Neuronal stem cell (in vitro differentiated cells): ENCODE results near the gene FCAMR.

ENCODE experiments used
- DNase-seq: peaks from one replicate; pipeline ENCODE4 v3.0.0-alpha.2; 2013; ENCODE audit warnings: low spot score
- H2AFZ ChIP-seq: one replicate; pipeline ENCODE4 v1.6.1; 2013; ENCODE audit warnings: mild to moderate bottlenecking, low read length, inconsistent platforms
- H2AK5ac ChIP-seq: 2 replicates; pipeline ENCODE4 v1.6.1; 2013; ENCODE audit warnings: low read depth, mild to moderate bottlenecking, inconsistent platforms, low read length, moderate library complexity, mixed read lengths
- H2BK120ac ChIP-seq: 2 replicates; pipeline ENCODE4 v1.6.1; 2013; ENCODE audit warnings: low read depth, mild to moderate bottlenecking, inconsistent platforms, low read length, moderate library complexity, mixed read lengths
- H2BK12ac ChIP-seq: one replicate; pipeline ENCODE4 v1.6.1; 2013; ENCODE audit warnings: low read length, inconsistent platforms
- H2BK15ac ChIP-seq: 2 replicates; pipeline ENCODE4 v1.6.1; 2013; ENCODE audit warnings: mild to moderate bottlenecking, low read length, inconsistent platforms, mixed read lengths
- H2BK5ac ChIP-seq: one replicate; pipeline ENCODE4 v1.6.1; 2013; ENCODE audit warnings: inconsistent platforms, mild to moderate bottlenecking, low read length, moderate library complexity
- H3K14ac ChIP-seq: one replicate; pipeline ENCODE4 v1.6.1; 2013; ENCODE audit warnings: low read length, inconsistent platforms
- H3K18ac ChIP-seq: 2 replicates; pipeline ENCODE4 v1.6.1; 2013; ENCODE audit warnings: low read length, inconsistent platforms
- H3K23ac ChIP-seq: 2 replicates; pipeline ENCODE4 v1.6.1; 2013; ENCODE audit warnings: low read depth, mild to moderate bottlenecking, mixed read lengths, low read length, inconsistent platforms; ENCODE audit not compliant: poor library complexity
- H3K27ac ChIP-seq: replicated peaks from 3 replicates; pipeline ENCODE4 v1.5.1; 2013; ENCODE audit warnings: low read length, inconsistent platforms
- H3K27me3 ChIP-seq, 3 experiments: 2 replicates each; pipeline ENCODE4 v1.6.1; 2013; ENCODE audit warnings: low read length in 3 of 3, mild to moderate bottlenecking in 2 of 3, inconsistent platforms in 1 of 3, low read depth in 1 of 3, mixed read lengths in 1 of 3, moderate library complexity in 1 of 3; ENCODE audit not compliant: control insufficient read depth in 3 of 3, insufficient read depth in 3 of 3
- H3K36me3 ChIP-seq, 2 donors: replicated peaks in 1 of 2; 2 replicates each; pipeline ENCODE4 v1.6.1; 2013; ENCODE audit warnings: low read length in 2 of 2; ENCODE audit not compliant: control insufficient read depth in 2 of 2, insufficient read depth in 2 of 2
- H3K4ac ChIP-seq: 2 replicates; pipeline ENCODE4 v1.6.1; 2013; ENCODE audit warnings: inconsistent platforms, mild to moderate bottlenecking, low read length, moderate library complexity
- H3K4me1 ChIP-seq, 2 donors: 1 replicate in 1 of 2; 2 replicates in 1 of 2; pipeline ENCODE4 v1.6.1; 2013; ENCODE audit warnings: low read length in 2 of 2, low read depth in 1 of 2; ENCODE audit not compliant: control insufficient read depth in 2 of 2, insufficient read depth in 1 of 2
- H3K4me2 ChIP-seq: one replicate; pipeline ENCODE4 v1.6.1; 2013; ENCODE audit warnings: mild to moderate bottlenecking, low read length, inconsistent platforms; ENCODE audit not compliant: insufficient read depth, poor library complexity, severe bottlenecking
- H3K4me3 ChIP-seq, 2 donors: 2 replicates each; pipeline ENCODE4 v1.5.1; 2013; ENCODE audit warnings: low read length in 2 of 2, mild to moderate bottlenecking in 2 of 2, inconsistent platforms in 1 of 2, moderate library complexity in 1 of 2
- H3K79me1 ChIP-seq: one replicate; pipeline ENCODE4 v1.6.1; 2013; ENCODE audit warnings: low read depth, mild to moderate bottlenecking, inconsistent platforms, low read length, moderate library complexity
- H3K9ac ChIP-seq: one replicate; pipeline ENCODE4 v1.6.1; 2013; ENCODE audit warnings: mild to moderate bottlenecking, low read depth, low read length, inconsistent platforms; ENCODE audit not compliant: poor library complexity
- H3K9me3 ChIP-seq, 2 donors: replicated peaks in 1 of 2; 2 replicates each; pipeline versions ENCODE3 to v1.6.1; 2013; ENCODE audit warnings: low read length in 2 of 2, mild to moderate bottlenecking in 2 of 2, inconsistent platforms in 1 of 2, low read depth in 1 of 2, mixed read lengths in 1 of 2, moderate library complexity in 1 of 2; ENCODE audit not compliant: control insufficient read depth in 2 of 2, insufficient read depth in 1 of 2
- H4K8ac ChIP-seq: one replicate; pipeline ENCODE4 v1.6.1; 2013; ENCODE audit warnings: low read depth, mild to moderate bottlenecking, inconsistent platforms, low read length, moderate library complexity
- H4K91ac ChIP-seq: one replicate; pipeline ENCODE4 v1.6.1; 2013; ENCODE audit warnings: low read length, low read depth, mild to moderate bottlenecking, inconsistent platforms; ENCODE audit not compliant: poor library complexity
- WGBS, 2 donors: extraction: QIAGEN DNeasy Blood & Tissue Kit; methylation state at CpG; one replicate each; pipeline ENCODE4 v1.1.7; 2013; ENCODE audit warnings: missing lambda C conversion rate in 2 of 2, mixed read lengths in 1 of 2; ENCODE audit not compliant: insufficient read length in 2 of 2, insufficient replicate concordance in 1 of 2; ENCODE audit errors: extremely low coverage in 2 of 2; 5-methylcytosine and 5-hydroxymethylcytosine counted together

Gene FCAMR

DNA sequence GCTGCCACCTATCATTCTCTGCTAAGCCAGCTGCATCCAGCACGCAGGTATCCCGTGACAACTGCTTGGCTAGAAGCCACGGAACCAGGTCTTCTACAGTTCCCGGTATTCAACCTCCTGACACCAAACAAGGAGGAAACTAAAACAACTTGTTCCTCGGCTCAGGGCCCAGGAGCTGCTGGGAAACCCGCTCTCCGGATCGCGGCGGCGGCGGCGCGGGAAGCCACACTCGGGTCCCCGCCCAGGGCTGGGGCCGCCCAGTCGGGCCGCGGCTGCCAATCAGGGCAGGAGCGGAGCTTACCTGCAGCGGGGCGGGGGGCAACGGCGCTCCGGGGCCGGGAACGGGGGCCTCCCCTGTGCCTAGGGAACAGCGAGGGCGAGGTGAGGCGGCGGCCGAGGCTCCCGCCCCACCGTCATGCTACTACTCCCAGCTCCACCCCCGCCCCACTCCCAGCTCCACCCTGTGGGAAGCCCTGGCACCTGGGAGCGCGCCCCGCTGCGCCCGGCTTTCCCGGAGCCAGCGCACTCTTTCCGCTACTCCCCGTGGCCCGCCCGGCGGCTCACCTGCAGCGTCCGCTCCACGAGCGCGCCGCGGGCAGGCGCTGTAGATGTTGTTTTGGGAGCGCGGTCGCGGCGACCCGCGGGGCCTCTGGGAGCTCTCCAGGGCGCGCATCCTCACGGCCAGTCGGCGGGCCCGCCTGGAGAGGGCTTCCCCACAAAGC, 60.9 kb downstream of the FCAMR start:
- Histone ChIP-seq H2BK5ac (no peak overlapping the region), H3K4me3 (peak overlapping the region in 1 of 2 donors; percentile 83), H2AFZ (peak overlapping the region; percentile 77), H3K4ac (no peak overlapping the region), H4K91ac (no peak overlapping the region), H3K4me1 (peaks cover 0 to 5% of the 10 kb centered on the region in 2 donors), H3K23ac (peak overlapping the region; percentile 3), H3K79me1 (no peaks in the 10 kb centered on the region), H2BK15ac (no peak overlapping the region), H3K27me3 (peaks cover 5 to 55% (median 36%) of the 10 kb centered on the region in 3 experiments), H3K14ac (no peak overlapping the region), H3K4me2 (peak overlapping the region; percentile 82), H2AK5ac (no peak overlapping the region), H3K9me3 (no peaks in the 10 kb centered on the region), H4K8ac (no peak overlapping the region), H3K27ac (no peak overlapping the region), H2BK120ac (no peak overlapping the region), H3K18ac (peak overlapping the region; percentile 39), H3K36me3 (no peaks in the 10 kb centered on the region), H2BK12ac (no peak overlapping the region), H3K9ac (peak overlapping the region; percentile 63)
- DNase-seq: no peak
- no CpG with 5 or more reads among the region's 69 CpGs for WGBS, 2 donors

- Histone ChIP-seq H2AFZ (no peak overlapping the region), H3K27me3 (peaks cover 5 to 57% (median 35%) of the 10 kb centered on the region in 3 experiments), H3K4ac (no peak overlapping the region), H3K36me3 (no peaks in the 10 kb centered on the region), H3K4me1 (peaks cover 0 to 5% of the 10 kb centered on the region in 2 donors), H3K14ac (no peak overlapping the region), H3K4me3 (no peak overlapping the region), H3K9ac (no peak overlapping the region), H2BK12ac (no peak overlapping the region), H2AK5ac (no peak overlapping the region), H3K18ac (no peak overlapping the region), H3K23ac (no peak overlapping the region), H3K4me2 (no peak overlapping the region), H3K27ac (no peak overlapping the region), H3K79me1 (no peaks in the 10 kb centered on the region), H4K91ac (no peak overlapping the region), H2BK5ac (no peak overlapping the region), H2BK15ac (no peak overlapping the region), H2BK120ac (no peak overlapping the region), H4K8ac (no peak overlapping the region), H3K9me3 (no peaks in the 10 kb centered on the region)
- no peak for DNase-seq
- no CpG with 5 or more reads among the region's 10 CpGs for WGBS, 2 donors
These were observed 62.2 kb downstream of the FCAMR start for GRCh38 chr1:206908038-206908437.
